Measurements from ENCODE around the gene CCDC74B.
"Not testable (repeated sequence)": the region's sequence is repeated elsewhere in the genome, so short reads cannot be mapped to it uniquely, and the experiment has no call there.

DNA sequence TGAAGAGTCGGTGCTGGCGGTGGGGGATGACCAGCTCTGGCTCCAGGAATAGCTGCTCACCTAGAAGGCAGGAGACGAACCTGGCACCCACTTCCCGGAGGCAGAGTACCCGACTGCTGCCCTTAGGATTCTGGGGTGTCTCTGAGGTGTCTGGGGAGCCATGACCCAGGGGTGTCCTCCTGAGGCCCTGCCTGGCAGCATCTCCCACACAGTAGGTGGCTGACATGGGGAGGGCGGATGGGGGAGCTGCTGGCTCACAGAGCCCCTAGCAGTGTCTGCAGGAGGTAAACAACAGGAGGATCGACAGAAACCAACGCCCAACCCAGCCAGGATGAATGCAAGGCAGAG lies 9.5 kb upstream of the CCDC74B start:
- TF ChIP-seq, protein P1, sequence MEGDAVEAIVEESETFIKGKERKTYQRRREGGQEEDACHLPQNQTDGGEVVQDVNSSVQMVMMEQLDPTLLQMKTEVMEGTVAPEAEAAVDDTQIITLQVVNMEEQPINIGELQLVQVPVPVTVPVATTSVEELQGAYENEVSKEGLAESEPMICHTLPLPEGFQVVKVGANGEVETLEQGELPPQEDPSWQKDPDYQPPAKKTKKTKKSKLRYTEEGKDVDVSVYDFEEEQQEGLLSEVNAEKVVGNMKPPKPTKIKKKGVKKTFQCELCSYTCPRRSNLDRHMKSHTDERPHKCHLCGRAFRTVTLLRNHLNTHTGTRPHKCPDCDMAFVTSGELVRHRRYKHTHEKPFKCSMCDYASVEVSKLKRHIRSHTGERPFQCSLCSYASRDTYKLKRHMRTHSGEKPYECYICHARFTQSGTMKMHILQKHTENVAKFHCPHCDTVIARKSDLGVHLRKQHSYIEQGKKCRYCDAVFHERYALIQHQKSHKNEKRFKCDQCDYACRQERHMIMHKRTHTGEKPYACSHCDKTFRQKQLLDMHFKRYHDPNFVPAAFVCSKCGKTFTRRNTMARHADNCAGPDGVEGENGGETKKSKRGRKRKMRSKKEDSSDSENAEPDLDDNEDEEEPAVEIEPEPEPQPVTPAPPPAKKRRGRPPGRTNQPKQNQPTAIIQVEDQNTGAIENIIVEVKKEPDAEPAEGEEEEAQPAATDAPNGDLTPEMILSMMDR (IDR thresholded peaks at IDR 0.05), result not testable (repeated sequence)
- TF ChIP-seq POLR2A, EP300 (IDR thresholded peaks at IDR 0.05): not testable (repeated sequence)
